Mesendoderm (in vitro differentiated cells): ENCODE results near the gene PROB1. TPM values are rescaled to one million over a fixed set of nuclear protein-coding genes. Genes with fewer than 3 reads are reported as not detected.
"Not testable (repeated sequence)": the region's sequence is repeated elsewhere in the genome, so short reads cannot be mapped to it uniquely, and the experiment has no call there.

ENCODE experiments used
- DNase-seq: peaks from one replicate; pipeline ENCODE4 v3.0.0; 2013
- H2AK5ac ChIP-seq: 2 replicates; pipeline ENCODE4 v1.6.1; 2013; ENCODE audit warnings: low read length, inconsistent platforms
- H2BK120ac ChIP-seq: 2 replicates; pipeline ENCODE4 v1.6.1; 2013; ENCODE audit warnings: low read depth, mild to moderate bottlenecking, low read length, moderate library complexity, mixed read lengths
- H2BK15ac ChIP-seq: replicated peaks from 2 replicates; pipeline ENCODE4 v1.6.1; 2013; ENCODE audit warnings: low read depth, mild to moderate bottlenecking, moderate library complexity
- H2BK5ac ChIP-seq: 2 replicates; pipeline ENCODE4 v1.6.1; 2013; ENCODE audit warnings: low read length, inconsistent platforms
- H3K18ac ChIP-seq: 2 replicates; pipeline ENCODE4 v1.6.1; 2013; ENCODE audit warnings: mild to moderate bottlenecking, low read length, mixed read lengths
- H3K23ac ChIP-seq: one replicate; pipeline ENCODE4 v1.6.1; 2013; ENCODE audit warnings: low read length
- H3K27ac ChIP-seq: 2 replicates; pipeline ENCODE4 v1.5.1; 2013; ENCODE audit warnings: low read depth, mild to moderate bottlenecking, inconsistent platforms, low read length, moderate library complexity
- H3K27me3 ChIP-seq: 2 replicates; pipeline ENCODE4 v1.6.1; 2013; ENCODE audit warnings: low read length, control low read depth, mild to moderate bottlenecking, inconsistent platforms; ENCODE audit not compliant: insufficient read depth, poor library complexity
- H3K36me3 ChIP-seq: 2 replicates; pipeline ENCODE4 v1.6.1; 2013; ENCODE audit warnings: low read length, inconsistent platforms; ENCODE audit not compliant: control insufficient read depth, insufficient read depth
- H3K4ac ChIP-seq: one replicate; pipeline ENCODE4 v1.6.1; 2013; ENCODE audit warnings: low read depth, mild to moderate bottlenecking, low read length, moderate library complexity
- H3K4me1 ChIP-seq: 2 replicates; pipeline ENCODE4 v1.6.1; 2013; ENCODE audit warnings: low read depth, low read length, inconsistent platforms; ENCODE audit not compliant: control insufficient read depth
- H3K4me2 ChIP-seq: 2 replicates; pipeline ENCODE4 v1.6.1; 2013; ENCODE audit warnings: low read length
- H3K4me3 ChIP-seq: 2 replicates; pipeline ENCODE4 v1.5.1; 2013; ENCODE audit warnings: mild to moderate bottlenecking, low read length
- H3K56ac ChIP-seq: one replicate; pipeline ENCODE4 v1.6.1; 2013; ENCODE audit warnings: low read length
- H3K79me1 ChIP-seq: 2 replicates; pipeline ENCODE4 v1.6.1; 2013; ENCODE audit warnings: low read length, inconsistent platforms
- H3K79me2 ChIP-seq: 2 replicates; pipeline ENCODE4 v1.6.1; 2013; ENCODE audit warnings: mild to moderate bottlenecking, low read length; ENCODE audit not compliant: control insufficient read depth, insufficient read depth
- H3K9ac ChIP-seq: 2 replicates; pipeline ENCODE4 v1.6.1; 2013; ENCODE audit warnings: low read length, inconsistent platforms
- H4K5ac ChIP-seq: one replicate; pipeline ENCODE4 v1.6.1; 2013; ENCODE audit warnings: low read length
- H4K8ac ChIP-seq: one replicate; pipeline ENCODE4 v1.6.1; 2013; ENCODE audit warnings: low read depth, mild to moderate bottlenecking, control low read depth, low read length, moderate library complexity
- WGBS: extraction: QIAGEN DNeasy Blood & Tissue Kit; methylation state at CpG from one replicate; pipeline ENCODE4 v1.1.7; 2013; ENCODE audit warnings: low lambda C conversion rate, missing lambda C conversion rate; ENCODE audit not compliant: insufficient coverage; ENCODE audit errors: extremely low coverage; 5-methylcytosine and 5-hydroxymethylcytosine counted together
- polyA plus RNA-seq, 2 experiments: library from polyadenylated mRNA; stranded (reverse); fragments of 200-250 nt; gene quantifications; one replicate each; pipeline ENCODE4 v1.2.3, GENCODE V29; 2013

The PROB1 gene
- 1.1 TPM for polyA plus RNA-seq (2013, experiment 1 of 2)
- 1.1 TPM for polyA plus RNA-seq (2013, experiment 2 of 2)

- H4K5ac ChIP-seq, result no peak within 1 kb of the TSS
- no peak within 1 kb of the TSS for H2AK5ac ChIP-seq
- no CpG with 5 or more reads among the region's 76 CpGs for WGBS
- H3K4me3 ChIP-seq, result peak within 1 kb of the TSS; percentile 39
- peaks cover 8% of the 10 kb centered on the region for H3K4me1 ChIP-seq
- peak within 1 kb of the TSS; percentile 0 for H2BK120ac ChIP-seq
- H3K56ac ChIP-seq, result peak within 1 kb of the TSS; percentile 70
- H3K4me2 ChIP-seq, result peak within 1 kb of the TSS; percentile 16
- no peaks in the 10 kb centered on the region for H3K79me1 ChIP-seq
- peak within 1 kb of the TSS; percentile 18 for H3K27ac ChIP-seq
- H3K18ac ChIP-seq, result peak within 1 kb of the TSS; percentile 25
- H3K23ac ChIP-seq, result peak within 1 kb of the TSS; percentile 68
- peak within 1 kb of the TSS; percentile 64 for H3K4ac ChIP-seq
- H2BK5ac ChIP-seq, result no peak within 1 kb of the TSS
- no peak within 1 kb of the TSS for H2BK15ac ChIP-seq
- H3K36me3 ChIP-seq, result no peaks in the 10 kb centered on the region
- DNase-seq, result peak; percentile 43
- peaks cover 3% of the 10 kb centered on the region for H3K27me3 ChIP-seq
- no peaks in the 10 kb centered on the region for H3K79me2 ChIP-seq
- H3K9ac ChIP-seq, result peak within 1 kb of the TSS; percentile 81
- H4K8ac ChIP-seq, result no peak within 1 kb of the TSS
These were observed at the start of gene PROB1 for GRCh38 chr5:139394654-139395566. Gene PROB1, minus strand, starts transcription at chr5:139395104. Its CDS starts 23 bp downstream, at chr5:139395081.

- Histone ChIP-seq H2BK120ac (no peak overlapping the region), H3K56ac (no peak overlapping the region), H3K4ac (no peak overlapping the region), H3K36me3 (no peaks in the 10 kb centered on the region), H3K79me2 (no peaks in the 10 kb centered on the region), H4K8ac (no peak overlapping the region), H3K27ac (no peak overlapping the region), H3K9ac (no peak overlapping the region), H3K79me1 (no peaks in the 10 kb centered on the region), H3K23ac (no peak overlapping the region), H3K4me3 (no peak overlapping the region), H3K4me1 (no peaks in the 10 kb centered on the region), H2BK5ac (no peak overlapping the region), H2AK5ac (no peak overlapping the region), H3K4me2 (no peak overlapping the region), H3K18ac (no peak overlapping the region), H2BK15ac (no peak overlapping the region), H3K27me3 (no peaks in the 10 kb centered on the region), H4K5ac (no peak overlapping the region)
- peak; percentile 51 for DNase-seq
- no CpG with 5 or more reads among the region's 4 CpGs for WGBS
These were observed 49.0 kb upstream of the PROB1 start for GRCh38 chr5:139443831-139444453.

GRCh38 chr5:139440416-139440815 lies 45.5 kb upstream of the PROB1 start:
- H4K5ac ChIP-seq, H3K4me1 ChIP-seq, H3K36me3 ChIP-seq, H3K79me1 ChIP-seq, H2BK120ac ChIP-seq, H3K56ac ChIP-seq, H3K27me3 ChIP-seq, H3K18ac ChIP-seq, H3K4me2 ChIP-seq, H3K4ac ChIP-seq, H3K27ac ChIP-seq, H2AK5ac ChIP-seq, DNase-seq, H3K23ac ChIP-seq, H2BK5ac ChIP-seq, H4K8ac ChIP-seq, H3K79me2 ChIP-seq, H3K4me3 ChIP-seq, H3K9ac ChIP-seq, H2BK15ac ChIP-seq: not testable (repeated sequence)
- WGBS, result no CpG with 5 or more reads among the region's 17 CpGs

GRCh38 chr5:139439013-139439903 lies 44.4 kb upstream of the PROB1 start, which contains the start of gene DNAJC18:
Gene DNAJC18, minus strand, starts transcription at chr5:139439525. Its CDS starts 80 bp downstream, at chr5:139439445.
- H3K9ac ChIP-seq, result peak within 1 kb of the TSS; percentile 88
- peak; percentile 96 for DNase-seq
- H4K5ac ChIP-seq, result no peak within 1 kb of the TSS
- H3K4ac ChIP-seq, result no peak within 1 kb of the TSS
- no peaks in the 10 kb centered on the region for H3K79me2 ChIP-seq
- no peaks in the 10 kb centered on the region for H3K79me1 ChIP-seq
- H3K27ac ChIP-seq, result peak within 1 kb of the TSS; percentile 79
- peak within 1 kb of the TSS; percentile 96 for H3K56ac ChIP-seq
- H3K4me3 ChIP-seq, result peak within 1 kb of the TSS; percentile 83
- no peak within 1 kb of the TSS for H2BK15ac ChIP-seq
- no peak within 1 kb of the TSS for H2AK5ac ChIP-seq
- H4K8ac ChIP-seq, result no peak within 1 kb of the TSS
- no peaks in the 10 kb centered on the region for H3K27me3 ChIP-seq
- H3K36me3 ChIP-seq, result no peaks in the 10 kb centered on the region
- peak within 1 kb of the TSS; percentile 26 for H2BK5ac ChIP-seq
- H3K4me1 ChIP-seq, result no peaks in the 10 kb centered on the region
- WGBS, result no CpG with 5 or more reads among the region's 49 CpGs
- H3K18ac ChIP-seq, result peak within 1 kb of the TSS; percentile 77
- H3K23ac ChIP-seq, result peak within 1 kb of the TSS; percentile 66
- H2BK120ac ChIP-seq, result no peak within 1 kb of the TSS
- H3K4me2 ChIP-seq, result peak within 1 kb of the TSS; percentile 77

- H4K8ac ChIP-seq, result no peak overlapping the region
- no peaks in the 10 kb centered on the region for H3K4me1 ChIP-seq
- H3K23ac ChIP-seq, result no peak overlapping the region
- no peak for DNase-seq
- H4K5ac ChIP-seq, result no peak overlapping the region
- no peaks in the 10 kb centered on the region for H3K79me1 ChIP-seq
- H3K36me3 ChIP-seq, result no peaks in the 10 kb centered on the region
- no peaks in the 10 kb centered on the region for H3K27me3 ChIP-seq
- H3K9ac ChIP-seq, result peak overlapping the region; percentile 30
- no peaks in the 10 kb centered on the region for H3K79me2 ChIP-seq
- peak overlapping the region; percentile 9 for H3K4me2 ChIP-seq
- H2BK120ac ChIP-seq, result no peak overlapping the region
- no peak overlapping the region for H3K4ac ChIP-seq
- H3K27ac ChIP-seq, result no peak overlapping the region
- H2BK15ac ChIP-seq, result no peak overlapping the region
- no CpG with 5 or more reads among the region's 8 CpGs for WGBS
- peak overlapping the region; percentile 0 for H3K4me3 ChIP-seq
- H2AK5ac ChIP-seq, result no peak overlapping the region
- no peak overlapping the region for H2BK5ac ChIP-seq
- peak overlapping the region; percentile 28 for H3K56ac ChIP-seq
- H3K18ac ChIP-seq, result no peak overlapping the region
These were observed 43.8 kb upstream of the PROB1 start for GRCh38 chr5:139438707-139439012.
